ENCODE data around the gene DBNDD1. TPM values are rescaled to one million over a fixed set of nuclear protein-coding genes. Genes with fewer than 3 reads are reported as not detected.
"Not testable (repeated sequence)": the region's sequence is repeated elsewhere in the genome, so short reads cannot be mapped to it uniquely, and the experiment has no call there.

DBNDD1 gene, protein sequence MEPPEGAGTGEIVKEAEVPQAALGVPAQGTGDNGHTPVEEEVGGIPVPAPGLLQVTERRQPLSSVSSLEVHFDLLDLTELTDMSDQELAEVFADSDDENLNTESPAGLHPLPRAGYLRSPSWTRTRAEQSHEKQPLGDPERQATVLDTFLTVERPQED
- polyA plus RNA-seq (ENCODE audit: insufficient read length in 10 of 10), result 10 to 100 TPM in 2 of 10 donors, 1 to 10 TPM in 8; 6.9 to 12.3 (median 8.4) TPM
- long read RNA-seq, donor 1, partial matches to known transcripts, result 0 of 6 reads
- long read RNA-seq, donor 1, other reads (novel, unspliced or antisense), result 0 of 6 reads
- long read RNA-seq, donor 2, partial matches to known transcripts, result 0 of 2 reads
- long read RNA-seq, donor 2, other reads (novel, unspliced or antisense), result 0 of 2 reads
- long read RNA-seq, donor 3, result 0 reads
- long read RNA-seq, donor 4, partial matches to known transcripts, result 0 of 5 reads
- long read RNA-seq, donor 4, other reads (novel, unspliced or antisense), result 0 of 5 reads
- long read RNA-seq, donor 5, transcript DBNDD1-207 (1 exons, 2,889 nt), result major isoform, 7 of 11 reads
- long read RNA-seq, donor 5, partial matches to known transcripts, result 0 of 11 reads
- long read RNA-seq, donor 5, other reads (novel, unspliced or antisense), result 0 of 11 reads
- long read RNA-seq, donor 6, partial matches to known transcripts, result 0 of 7 reads
- long read RNA-seq, donor 6, other reads (novel, unspliced or antisense), result 0 of 7 reads
- long read RNA-seq, donor 7, partial matches to known transcripts, result 0 of 3 reads
- long read RNA-seq, donor 7, other reads (novel, unspliced or antisense), result 0 of 3 reads
- long read RNA-seq, donor 8, partial matches to known transcripts, result 0 of 5 reads
- long read RNA-seq, donor 8, other reads (novel, unspliced or antisense), result 0 of 5 reads
- long read RNA-seq, donor 9, result 0 reads

DNA sequence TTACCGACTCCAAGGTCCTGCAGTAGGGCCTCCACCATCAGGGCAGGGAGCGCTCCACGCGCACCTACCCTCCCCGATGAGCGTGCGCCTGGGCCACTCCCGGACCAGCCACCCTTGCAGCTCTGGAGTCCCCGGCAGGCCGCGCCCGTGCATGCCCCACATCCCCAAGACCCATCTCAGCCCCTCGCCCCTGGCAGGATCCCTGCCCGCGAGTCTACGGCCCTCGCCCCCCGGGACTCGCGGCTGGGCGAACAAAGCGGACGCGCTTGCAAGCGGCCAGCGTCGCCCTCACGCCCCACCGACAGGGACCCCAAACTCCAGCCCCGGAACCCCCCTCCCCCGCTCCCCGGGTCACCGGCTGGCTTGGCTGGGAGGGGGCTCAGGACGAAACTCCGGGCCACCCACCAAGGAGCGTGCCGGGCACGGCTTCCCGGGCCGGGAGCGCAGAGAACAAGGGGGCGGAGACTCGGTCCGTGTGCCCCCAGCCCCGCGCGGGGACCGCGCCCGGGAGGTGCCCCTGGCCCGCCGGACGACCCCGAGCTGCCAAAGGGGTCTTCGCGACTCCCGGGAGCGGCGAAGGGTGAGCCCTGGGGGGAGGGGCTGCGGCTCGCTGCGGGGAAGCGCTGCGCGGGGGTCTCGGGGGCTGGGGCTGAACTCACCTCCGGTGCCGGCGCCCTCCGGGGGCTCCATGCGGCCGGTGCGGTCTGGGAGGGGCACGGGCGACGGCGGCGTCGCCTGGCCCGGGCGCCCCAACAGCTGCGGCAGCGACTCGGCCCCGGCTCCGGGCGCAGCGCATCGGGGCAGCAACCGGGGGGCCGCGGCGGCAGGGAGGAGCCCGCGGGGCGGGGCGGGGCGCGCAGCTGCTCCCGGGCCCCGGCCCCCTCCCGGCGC is at the start of gene DBNDD1:
Gene DBNDD1, minus strand, starts transcription at position 805 of the 891 bp plus-strand sequence. Its CDS starts 115 bp downstream, at position 690.
- peak in 1 of 3 donors; percentile 41 for DNase-seq

DNA sequence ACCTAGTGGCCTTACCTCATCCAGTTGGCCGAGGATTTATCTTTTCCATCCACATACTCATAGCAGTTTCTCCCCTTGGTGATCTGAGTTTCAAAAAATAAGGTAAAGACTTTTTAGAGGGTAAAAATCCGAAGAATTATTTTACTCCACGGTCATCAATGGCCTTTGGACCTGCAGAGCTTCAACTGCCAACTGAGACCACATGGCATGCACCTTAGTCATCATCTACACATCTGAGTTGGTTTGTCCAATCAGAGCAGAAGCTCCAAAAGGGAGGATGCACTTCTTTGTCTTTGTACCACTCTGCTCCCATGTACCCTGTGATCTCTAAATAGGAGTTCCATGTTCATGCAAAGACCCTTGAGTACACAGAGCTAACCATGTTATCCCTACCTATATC is 42.2 kb upstream of the DBNDD1 start:
- DNase-seq, result no peak

DNA sequence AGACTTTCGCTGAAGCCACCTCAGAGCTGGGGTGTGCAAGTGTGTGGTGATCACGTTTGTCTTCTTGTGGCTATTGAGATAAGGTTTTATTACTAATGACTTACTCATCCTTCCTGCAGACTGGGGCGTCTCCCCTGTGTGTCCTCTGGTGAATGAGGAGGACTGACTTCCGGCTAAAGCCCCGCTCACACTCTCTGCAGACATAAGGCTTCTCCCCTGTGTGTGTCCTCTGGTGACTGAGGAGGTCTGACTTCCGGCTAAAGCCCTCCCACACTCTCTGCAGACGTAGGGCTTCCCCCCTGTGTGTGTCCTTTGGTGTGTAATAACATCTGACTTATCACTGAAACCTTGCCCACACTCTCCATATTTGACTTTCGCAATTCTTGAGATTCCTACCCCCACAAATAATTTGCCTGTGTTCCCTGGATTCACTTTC is 38.5 kb upstream of the DBNDD1 start:
- peak in 1 of 3 donors; percentile 33 for DNase-seq

DNA sequence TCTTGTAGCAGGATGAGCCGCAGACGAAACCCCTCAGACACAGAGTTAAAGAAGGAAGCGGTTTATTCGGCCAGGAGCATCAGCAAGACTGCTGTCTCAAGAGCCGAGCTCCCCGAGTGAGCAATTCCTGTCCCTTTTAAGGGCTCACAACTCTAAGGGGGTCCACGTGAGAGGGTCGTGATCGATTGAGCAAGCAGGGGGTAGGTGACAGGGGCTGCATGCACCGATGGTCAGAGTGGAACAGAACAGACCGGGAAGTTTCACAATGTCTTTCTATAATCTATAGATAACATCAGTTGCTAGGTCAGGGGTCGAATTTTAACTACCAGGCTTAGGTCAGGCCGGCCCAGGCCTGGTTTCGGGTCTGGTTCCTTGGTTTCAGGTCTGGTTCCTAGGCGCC is 37.3 kb upstream of the DBNDD1 start:
- not testable (repeated sequence) for DNase-seq

DNA sequence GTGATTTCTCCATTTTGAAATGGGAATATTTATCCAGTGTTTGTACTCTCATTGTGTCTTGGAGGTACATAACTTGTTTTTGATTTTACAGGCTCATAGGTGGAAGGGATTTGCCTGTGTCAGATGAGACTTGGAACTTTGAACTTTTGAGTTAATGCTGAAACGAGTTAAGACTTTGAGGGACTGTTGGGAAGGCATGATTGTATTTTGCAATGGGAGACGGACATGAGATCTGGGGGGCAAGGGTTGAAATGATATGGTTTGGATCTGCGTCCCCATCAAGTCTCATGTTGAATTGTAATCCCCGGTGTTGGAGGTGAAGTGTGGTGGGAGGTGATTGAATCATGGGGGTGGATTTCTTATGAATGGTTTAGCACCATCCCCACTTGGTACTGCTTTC is 36.1 kb upstream of the DBNDD1 start:
- DNase-seq, result no peak

DNA sequence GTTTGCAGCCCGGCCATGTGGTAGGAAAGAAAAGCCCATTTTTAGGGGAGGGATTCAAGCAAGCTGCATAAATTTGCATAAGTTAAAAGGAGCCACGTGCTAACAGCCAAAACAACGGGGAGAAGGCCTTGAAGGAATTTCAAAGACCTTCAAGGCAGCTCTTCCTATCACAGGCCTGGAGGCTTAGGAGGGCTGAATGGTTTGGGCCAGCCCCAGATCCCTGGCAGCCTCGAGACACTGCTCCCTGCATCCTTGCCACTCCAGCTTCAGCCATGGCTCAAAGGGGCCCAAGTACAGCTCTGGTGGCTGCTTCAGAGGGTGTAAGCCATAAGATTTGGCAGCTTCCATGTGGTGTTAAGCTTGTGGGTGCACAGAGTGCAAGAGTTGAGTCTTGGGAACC is 35.3 kb upstream of the DBNDD1 start:
- no peak for DNase-seq

DNA sequence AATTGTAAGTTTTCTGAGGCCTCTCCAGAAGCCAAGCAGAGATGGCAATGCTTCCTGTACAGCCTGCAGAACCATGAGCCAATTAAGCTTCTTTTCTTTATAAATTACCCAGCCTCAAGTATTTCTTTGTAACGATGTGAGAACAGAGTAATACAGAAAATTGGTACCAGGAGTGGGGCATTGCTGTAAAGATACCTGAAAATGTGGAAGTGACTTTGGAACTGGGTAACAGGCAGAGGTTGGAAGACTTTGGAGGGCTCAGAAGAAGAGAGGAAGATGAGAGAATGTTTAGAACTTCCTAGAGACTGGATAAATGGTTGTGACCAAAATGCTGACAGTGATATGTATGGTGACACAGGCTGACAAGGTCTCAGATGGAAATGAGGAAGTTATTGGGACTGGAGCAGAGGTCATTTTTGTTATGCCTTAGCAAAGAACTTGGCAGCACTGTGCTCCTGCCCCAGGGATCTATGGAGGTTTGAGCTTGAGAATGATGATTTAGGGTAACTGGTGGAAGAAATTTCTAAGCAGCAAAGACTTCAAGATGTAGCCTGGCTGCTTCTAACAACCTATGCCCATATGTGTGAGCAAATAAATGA is 34.7 kb upstream of the DBNDD1 start:
- no peak for DNase-seq

DNA sequence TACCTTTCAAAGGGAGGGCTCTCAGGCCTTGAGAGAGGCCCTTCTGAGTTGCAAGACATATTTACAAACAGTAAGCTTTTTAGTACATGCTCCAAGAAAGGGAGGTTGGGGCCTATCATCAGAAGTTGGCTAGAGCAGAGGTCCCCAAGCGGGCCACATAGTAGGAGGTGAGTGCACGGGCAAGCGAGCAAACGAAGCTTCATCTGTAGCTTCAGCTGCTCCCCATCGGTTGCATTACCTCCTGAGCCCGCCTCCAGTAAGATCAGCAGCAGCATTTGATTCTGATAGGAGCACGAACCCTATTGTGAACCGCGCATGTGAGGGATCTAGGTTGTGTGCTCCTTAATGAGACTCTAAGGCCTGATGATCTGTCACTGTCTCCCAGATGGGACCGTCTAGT is 31.7 kb upstream of the DBNDD1 start:
- DNase-seq, result no peak

DNA sequence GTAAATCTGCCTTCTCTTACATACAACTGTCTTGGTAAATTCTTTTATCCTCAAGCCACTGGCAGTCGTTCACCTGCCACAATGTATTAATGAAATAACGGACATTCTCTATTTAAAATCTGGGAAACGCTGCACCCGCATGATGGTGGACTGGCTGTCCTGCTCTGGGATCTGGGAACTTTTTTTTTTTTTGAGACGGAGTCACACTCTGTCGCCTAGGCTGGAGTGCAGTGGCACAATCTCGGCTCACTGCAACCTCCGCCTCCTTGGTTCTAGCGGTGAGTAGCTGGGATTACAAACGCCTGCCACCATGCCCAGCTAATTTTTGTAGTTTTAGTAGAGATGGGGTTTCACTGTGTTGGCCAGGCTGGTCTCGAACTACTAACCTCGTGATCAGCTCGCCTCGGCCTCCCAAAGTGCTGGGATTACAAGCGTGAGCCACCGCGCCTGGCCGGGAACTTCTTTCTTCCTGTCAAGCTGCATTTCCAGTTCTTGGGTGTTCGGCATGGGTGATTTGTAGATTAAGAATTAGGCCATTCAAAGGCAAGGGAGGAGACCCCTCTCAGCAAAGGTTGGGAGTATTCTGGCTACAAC is 29.6 kb upstream of the DBNDD1 start:
- no peak for DNase-seq

DNA sequence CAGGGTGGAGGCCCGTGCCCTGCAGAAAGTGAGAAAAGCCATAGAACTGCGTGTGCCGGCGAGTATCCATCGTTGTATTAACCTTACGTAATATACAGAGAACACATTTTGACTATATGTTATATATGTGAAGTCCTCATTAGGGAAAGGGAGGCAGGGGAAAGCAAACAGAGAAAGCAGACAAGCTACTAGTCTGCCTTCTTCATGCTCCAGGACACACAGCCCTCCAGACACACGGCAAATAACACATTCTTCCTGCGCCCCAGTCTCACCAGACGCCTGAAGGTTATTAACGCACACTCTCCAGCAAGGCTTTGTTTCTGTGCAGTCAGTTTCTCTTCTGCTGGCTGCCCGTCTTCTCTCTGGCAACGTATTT is 29.1 kb upstream of the DBNDD1 start:
- peak in 1 of 3 donors; percentile 45 for DNase-seq

DNA sequence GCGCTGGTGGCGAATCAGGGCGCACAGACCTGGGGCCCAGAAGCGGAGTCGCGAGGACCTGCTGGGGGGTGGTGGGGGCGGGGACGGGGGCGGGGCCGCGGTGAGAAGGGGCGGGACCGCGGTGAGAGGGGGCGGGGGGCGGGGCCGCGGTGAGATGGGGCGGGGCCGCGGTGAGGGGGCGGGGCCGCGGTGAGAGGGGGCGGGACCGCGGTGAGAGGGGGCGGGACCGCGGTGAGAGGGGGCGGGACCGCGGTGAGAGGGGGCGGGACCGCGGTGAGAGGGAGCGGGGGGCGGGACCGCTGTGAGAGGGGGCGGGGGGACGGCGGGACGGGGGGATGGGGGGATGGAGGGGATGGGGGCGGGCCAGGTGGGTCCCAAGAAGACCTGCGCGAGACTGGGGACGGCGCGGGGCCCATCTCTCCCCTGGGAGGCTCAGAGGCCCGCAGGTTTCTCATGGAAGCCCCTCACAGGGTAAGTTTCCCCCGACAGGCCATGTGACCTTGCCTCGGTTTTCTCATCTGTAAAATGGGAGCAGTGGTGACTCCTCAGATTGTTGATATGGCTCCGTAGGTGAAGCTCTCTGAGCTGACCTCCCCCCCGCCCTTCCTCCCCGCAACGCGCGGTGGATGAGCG is 28.6 kb upstream of the DBNDD1 start:
- no peak for DNase-seq

DNA sequence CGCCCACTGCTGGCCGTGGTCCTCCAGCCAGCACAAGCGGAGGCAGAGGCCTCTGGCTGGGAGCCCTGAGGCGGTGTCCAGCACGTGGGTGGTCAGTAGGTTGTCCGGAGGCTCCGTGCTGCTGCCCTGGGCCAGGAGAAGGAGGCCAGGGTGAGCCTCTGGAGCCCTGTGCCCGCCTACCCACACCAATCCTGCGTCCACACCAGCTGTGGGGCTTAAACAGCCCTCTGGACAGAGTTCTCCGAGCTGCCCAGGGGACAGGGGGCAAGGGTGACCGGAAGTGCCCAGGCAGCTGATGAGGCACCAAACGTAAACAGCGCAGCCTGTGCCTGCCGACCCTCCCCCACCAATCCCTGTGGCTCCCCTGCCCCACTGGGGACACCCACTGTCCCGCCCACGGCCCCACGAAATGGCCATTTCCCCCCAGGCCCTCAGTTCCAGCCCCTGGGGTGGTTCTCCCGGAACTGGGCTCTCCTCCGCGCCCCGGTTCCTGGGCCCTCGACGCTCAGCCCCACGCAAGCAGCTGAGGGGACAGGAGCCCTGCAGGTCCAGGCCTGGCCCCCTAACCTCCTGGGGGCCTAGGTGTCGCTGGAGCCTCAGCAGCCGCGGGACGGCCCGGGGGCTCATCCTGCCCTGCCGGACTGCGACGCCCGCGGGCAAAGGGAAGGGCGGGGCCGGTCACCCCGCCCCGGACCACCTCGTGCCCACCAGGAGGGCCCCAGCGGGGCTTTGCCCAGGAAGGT is 27.9 kb upstream of the DBNDD1 start:
- peak in 2 of 3 donors; percentile 66 to 85 for DNase-seq

DNA sequence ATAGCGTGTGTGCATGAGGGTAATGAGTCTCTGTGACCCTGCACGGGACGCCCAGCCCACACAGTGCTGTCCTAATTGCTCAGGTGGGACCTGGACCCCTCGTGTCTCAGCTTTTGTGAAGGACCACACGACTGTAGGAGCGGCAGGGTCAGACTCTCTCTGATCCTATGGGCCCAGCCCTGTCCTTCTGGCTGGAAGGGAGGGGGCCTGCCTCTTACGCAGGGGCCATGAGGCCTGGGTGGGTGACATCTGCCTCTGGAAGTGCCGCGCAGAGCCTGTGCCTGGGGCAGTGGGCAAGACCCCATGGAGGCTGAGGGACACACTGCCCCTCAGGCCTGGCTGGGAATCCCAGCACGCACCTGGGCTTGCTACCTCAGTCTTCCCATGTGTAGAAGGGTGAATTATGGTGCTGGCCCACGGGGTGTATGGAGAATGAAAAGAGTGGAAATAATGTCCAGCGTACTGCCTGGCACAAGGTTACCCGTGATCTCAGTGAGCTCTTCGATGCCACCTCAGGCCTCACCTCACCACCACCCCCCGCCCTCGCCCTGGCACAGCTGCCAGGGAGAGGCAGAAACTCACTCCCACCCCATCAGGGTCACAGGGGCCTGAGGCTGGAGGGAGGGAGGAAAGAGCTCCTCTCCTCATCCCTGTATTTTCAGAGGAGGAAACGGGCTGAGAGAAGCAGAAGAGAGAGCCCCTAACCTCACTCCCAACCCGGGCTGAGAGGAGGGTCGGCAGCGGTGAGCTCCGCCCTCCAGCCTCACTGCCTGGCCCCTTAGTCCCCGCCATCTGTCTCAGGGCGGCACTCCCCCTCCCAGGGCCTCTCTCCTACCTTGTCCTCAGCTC is 27.1 kb upstream of the DBNDD1 start:
- no peak for DNase-seq

DNA sequence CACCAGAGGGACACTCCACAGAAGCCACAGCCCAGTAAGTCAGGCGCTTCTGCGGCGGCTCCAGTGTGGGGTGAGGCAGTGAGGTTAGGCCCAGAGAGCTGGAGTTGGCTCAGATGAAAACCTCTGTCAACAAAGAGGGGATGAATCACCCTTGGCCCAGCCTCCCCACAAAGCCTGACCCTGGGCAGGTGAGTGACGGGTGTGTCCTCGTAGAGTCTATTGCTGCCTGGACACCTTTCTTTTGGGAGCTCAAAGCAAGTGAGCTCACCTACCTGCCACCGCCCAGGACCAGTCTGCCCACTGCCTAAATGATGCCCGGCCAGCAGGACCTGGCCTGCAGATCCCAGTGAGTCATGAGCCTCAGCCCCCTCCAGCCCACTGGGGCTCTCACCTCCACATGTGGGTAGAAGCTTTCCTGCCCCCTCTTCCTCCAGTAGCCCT is 24.9 kb upstream of the DBNDD1 start:
- DNase-seq, result no peak

DNA sequence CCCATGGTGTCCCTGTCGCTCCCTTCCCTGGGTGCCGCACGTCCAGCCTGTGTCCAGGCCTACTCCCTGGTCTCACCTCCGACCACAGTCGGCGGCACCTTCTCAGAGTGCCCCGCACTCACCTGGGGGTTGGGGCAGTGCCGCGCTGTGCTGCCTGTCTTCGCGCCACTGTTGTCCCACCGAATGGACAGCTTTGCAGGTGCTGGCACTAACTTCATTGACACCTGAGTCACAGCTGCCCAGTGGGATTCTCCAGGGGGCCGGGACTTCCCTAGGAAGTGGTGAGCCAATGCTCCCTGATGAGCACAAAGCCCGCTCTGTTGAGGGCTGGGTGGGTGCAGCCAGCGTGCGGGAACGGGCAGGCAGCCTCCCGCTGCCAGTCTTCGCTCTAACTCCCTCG is 24.3 kb upstream of the DBNDD1 start:
- DNase-seq, result no peak

DNA sequence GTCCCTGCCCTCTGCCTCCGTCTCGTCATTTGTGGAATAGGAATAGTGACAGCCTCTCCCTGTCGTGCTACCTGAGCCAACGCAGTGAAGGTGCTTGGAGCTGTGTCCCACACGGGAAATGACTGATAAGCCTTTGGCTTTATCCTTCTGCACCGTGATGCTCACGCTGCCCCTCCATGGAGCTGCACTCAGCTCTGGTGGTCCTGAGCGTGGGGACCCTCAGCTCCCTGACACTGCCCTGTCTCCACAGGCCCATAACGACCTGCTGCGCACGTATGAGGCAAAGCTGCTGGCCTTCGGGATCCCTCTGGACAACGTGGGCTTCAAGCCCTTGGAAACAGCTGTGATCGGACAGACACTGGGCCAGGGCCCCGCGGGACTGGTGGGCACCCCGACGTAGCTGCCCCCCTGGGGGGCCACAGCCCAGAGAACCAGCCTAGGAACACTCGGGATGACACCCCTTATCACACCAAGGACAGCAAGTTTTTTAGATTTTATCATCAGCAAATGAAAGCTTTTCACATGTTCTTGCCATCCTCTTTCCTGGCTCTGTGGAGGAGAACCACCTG is 23.8 kb upstream of the DBNDD1 start:
- DNase-seq, result no peak

DNA sequence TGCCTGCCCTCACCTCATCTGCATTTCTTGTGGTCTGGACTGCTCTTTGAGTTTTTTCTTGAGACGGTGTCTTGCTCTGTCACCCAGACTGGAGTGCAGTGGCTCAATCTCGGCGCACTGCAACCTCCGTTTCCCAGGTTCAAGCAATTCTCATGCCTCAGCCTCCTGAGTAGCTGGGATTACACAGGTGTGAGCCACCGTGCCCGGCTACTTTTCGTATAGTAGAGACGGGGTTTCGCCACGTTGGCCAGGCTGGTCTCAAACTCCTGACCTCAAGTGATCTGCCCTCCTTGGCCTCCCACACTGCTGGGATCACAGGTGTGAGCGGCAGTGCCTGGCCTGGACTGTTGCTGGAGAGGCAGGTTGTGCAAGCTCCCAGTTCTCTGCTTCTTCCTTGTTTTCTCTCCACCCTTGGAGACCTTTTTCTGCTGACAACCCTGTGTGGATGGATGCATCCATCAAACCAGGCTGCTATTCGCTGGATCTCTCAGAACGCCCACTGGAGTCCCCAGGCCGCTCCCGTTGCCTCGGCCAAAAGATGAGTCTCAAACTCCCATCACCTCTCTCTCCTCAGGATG is 22.7 kb upstream of the DBNDD1 start:
- DNase-seq, result no peak
